HepG2 (cell line): ENCODE data around the gene PITHD1. TPM values are rescaled to one million over a fixed set of nuclear protein-coding genes. Genes with fewer than 3 reads are reported as not detected.
A peak's percentile ranks its signal among the peaks of the same experiment; 100 is the strongest.

Experiments
- AKAP8 ChIP-seq: sonication (generic); formaldehyde crosslinking; IDR thresholded peaks from 2 replicates; pipeline ENCODE4 v1.5.1; 2020; ENCODE audit warnings: mild to moderate bottlenecking, missing genetic modification reagents
- CBFB ChIP-seq: sonication (generic); formaldehyde crosslinking; IDR thresholded peaks from 2 replicates; pipeline ENCODE4 v1.4.0; 2020; ENCODE audit warnings: missing genetic modification reagents
- GTF2F1 ChIP-seq: fragments of 150-350 bp; IDR thresholded peaks from 2 replicates; pipeline ENCODE4 v1.6.1; 2014; ENCODE audit warnings: low read length
- HDAC2 ChIP-seq: sonication (generic); formaldehyde crosslinking; IDR thresholded peaks from 2 replicates; pipeline ENCODE4 v1.4.0; 2020; ENCODE audit warnings: missing genetic modification reagents
- HMG20A ChIP-seq: IDR thresholded peaks from 2 replicates; pipeline ENCODE4 v1.6.1; 2016; ENCODE audit warnings: borderline replicate concordance
- HNRNPUL1 ChIP-seq: fragments of 200-400 bp; formaldehyde crosslinking; IDR thresholded peaks from 2 replicates; pipeline ENCODE4 v1.6.1; 2017; ENCODE audit warnings: low read depth, mild to moderate bottlenecking, low read length, moderate library complexity
- MXI1 ChIP-seq: IDR thresholded peaks from 3 replicates; pipeline ENCODE4 v1.6.1; 2012; ENCODE audit warnings: low read depth, low read length, inconsistent platforms, borderline replicate concordance
- RAD21 ChIP-seq: fragments of 450-650 bp; formaldehyde crosslinking; IDR thresholded peaks from 2 replicates; pipeline ENCODE4 v1.5.0; 2020; ENCODE audit warnings: mild to moderate bottlenecking
- RARG ChIP-seq: sonication (generic); formaldehyde crosslinking; IDR thresholded peaks from 2 replicates; pipeline ENCODE4 v1.4.0; 2020; ENCODE audit warnings: low read depth, mild to moderate bottlenecking, missing genetic modification reagents
- RBM39 ChIP-seq: fragments of 200-400 bp; formaldehyde crosslinking; IDR thresholded peaks from one replicate; pipeline ENCODE4 v1.6.1; 2018; ENCODE audit warnings: antibody characterized with exemption, mild to moderate bottlenecking, low read depth, low read length; ENCODE audit not compliant: poor library complexity, severe bottlenecking
- SAFB2 ChIP-seq: sonication (generic); formaldehyde crosslinking; IDR thresholded peaks from 2 replicates; pipeline ENCODE4 v1.5.1; 2020; ENCODE audit warnings: missing genetic modification reagents, low read depth, mild to moderate bottlenecking, borderline replicate concordance
- SCMH1 ChIP-seq: sonication (generic); formaldehyde crosslinking; IDR thresholded peaks from 2 replicates; pipeline ENCODE4 v1.9.0; 2021; ENCODE audit warnings: missing genetic modification reagents, mild to moderate bottlenecking, borderline replicate concordance
- SKI ChIP-seq: fragments of 450-650 bp; IDR thresholded peaks from one replicate; pipeline ENCODE4 v1.6.1; 2018; ENCODE audit warnings: mild to moderate bottlenecking; ENCODE audit not compliant: partially characterized antibody
- SP140L ChIP-seq: sonication (generic); formaldehyde crosslinking; IDR thresholded peaks from 2 replicates; pipeline ENCODE4 v1.4.0; 2020; ENCODE audit warnings: missing genetic modification reagents, borderline replicate concordance
- SRSF1 ChIP-seq: fragments of 200-400 bp; formaldehyde crosslinking; optimal IDR thresholded peaks from 2 replicates; pipeline ENCODE3; 2017; ENCODE audit warnings: mild to moderate bottlenecking, low read depth, low read length, moderate library complexity
- TFDP1 ChIP-seq: IDR thresholded peaks from 2 replicates; pipeline ENCODE4 v1.6.1; 2016; ENCODE audit warnings: missing compliant biosample characterization, missing genetic modification reagents, borderline replicate concordance
- ZMAT3 ChIP-seq: sonication (generic); formaldehyde crosslinking; conservative IDR thresholded peaks from 2 replicates; pipeline ENCODE4 v1.7.0; 2021; ENCODE audit warnings: missing genetic modification reagents
- ZMYM2 ChIP-seq: sonication (generic); formaldehyde crosslinking; IDR thresholded peaks from 2 replicates; pipeline ENCODE4 v1.8.0; 2022; ENCODE audit warnings: mild to moderate bottlenecking, missing genetic modification reagents
- ZSCAN25 ChIP-seq: sonication (generic); formaldehyde crosslinking; IDR thresholded peaks from 2 replicates; pipeline ENCODE4 v1.8.0; 2022; ENCODE audit warnings: mild to moderate bottlenecking, missing genetic modification reagents
- polyA plus RNA-seq, 8 experiments: library from polyadenylated mRNA; depleted of rRNA in 3 of 8; stranded (reverse) in 7 of 8; unstranded in 1 of 8; fragments of >200 nt; fragmentation: Illumina TruSeq in 4 of 8; extraction: Trizol in 4 of 8; gene quantifications; 2 replicates each; pipeline versions ENCODE4 v1.2.1 to v1.2.3, GENCODE V29; 2011 to 2016; ENCODE audit warnings: low read depth in 4 of 8, missing spikeins in 1 of 8, mixed read lengths in 1 of 8; ENCODE audit not compliant: insufficient read depth in 1 of 8
- total RNA-seq, 5 experiments: library from RNA; depleted of rRNA; stranded (reverse); fragments of >200 nt; fragmentation: Illumina TruSeq; extraction: Trizol; gene quantifications; 2 replicates each; pipeline ENCODE4 v1.2.3, GENCODE V29; 2016; ENCODE audit warnings: low read depth in 1 of 5
- TF ChIP-seq, protein P1 (sequence below): sonication (generic); formaldehyde crosslinking; IDR thresholded peaks from 2 replicates; pipeline ENCODE4 v1.4.0; 2020; ENCODE audit warnings: missing genetic modification reagents, borderline replicate concordance
- TF ChIP-seq, protein P2 (sequence below): IDR thresholded peaks from 2 replicates; pipeline ENCODE4 v1.6.1; 2016; ENCODE audit warnings: control low read depth
- TF ChIP-seq, protein P3 (sequence below): sonication (generic); formaldehyde crosslinking; IDR thresholded peaks from 2 replicates; pipeline ENCODE4 v1.4.0; 2020; ENCODE audit warnings: missing genetic modification reagents

Gene PITHD1
- total and polyA plus RNA-seq, 2 of the 13 experiments (the other 11 are each of a cell fraction or from before 2014, with no cell fraction given), result 28.0 to 37.3 TPM

GRCh38 chr1:23809751-23810171, 31.5 kb downstream of the PITHD1 start (continued):
- TF ChIP-seq, protein P1, sequence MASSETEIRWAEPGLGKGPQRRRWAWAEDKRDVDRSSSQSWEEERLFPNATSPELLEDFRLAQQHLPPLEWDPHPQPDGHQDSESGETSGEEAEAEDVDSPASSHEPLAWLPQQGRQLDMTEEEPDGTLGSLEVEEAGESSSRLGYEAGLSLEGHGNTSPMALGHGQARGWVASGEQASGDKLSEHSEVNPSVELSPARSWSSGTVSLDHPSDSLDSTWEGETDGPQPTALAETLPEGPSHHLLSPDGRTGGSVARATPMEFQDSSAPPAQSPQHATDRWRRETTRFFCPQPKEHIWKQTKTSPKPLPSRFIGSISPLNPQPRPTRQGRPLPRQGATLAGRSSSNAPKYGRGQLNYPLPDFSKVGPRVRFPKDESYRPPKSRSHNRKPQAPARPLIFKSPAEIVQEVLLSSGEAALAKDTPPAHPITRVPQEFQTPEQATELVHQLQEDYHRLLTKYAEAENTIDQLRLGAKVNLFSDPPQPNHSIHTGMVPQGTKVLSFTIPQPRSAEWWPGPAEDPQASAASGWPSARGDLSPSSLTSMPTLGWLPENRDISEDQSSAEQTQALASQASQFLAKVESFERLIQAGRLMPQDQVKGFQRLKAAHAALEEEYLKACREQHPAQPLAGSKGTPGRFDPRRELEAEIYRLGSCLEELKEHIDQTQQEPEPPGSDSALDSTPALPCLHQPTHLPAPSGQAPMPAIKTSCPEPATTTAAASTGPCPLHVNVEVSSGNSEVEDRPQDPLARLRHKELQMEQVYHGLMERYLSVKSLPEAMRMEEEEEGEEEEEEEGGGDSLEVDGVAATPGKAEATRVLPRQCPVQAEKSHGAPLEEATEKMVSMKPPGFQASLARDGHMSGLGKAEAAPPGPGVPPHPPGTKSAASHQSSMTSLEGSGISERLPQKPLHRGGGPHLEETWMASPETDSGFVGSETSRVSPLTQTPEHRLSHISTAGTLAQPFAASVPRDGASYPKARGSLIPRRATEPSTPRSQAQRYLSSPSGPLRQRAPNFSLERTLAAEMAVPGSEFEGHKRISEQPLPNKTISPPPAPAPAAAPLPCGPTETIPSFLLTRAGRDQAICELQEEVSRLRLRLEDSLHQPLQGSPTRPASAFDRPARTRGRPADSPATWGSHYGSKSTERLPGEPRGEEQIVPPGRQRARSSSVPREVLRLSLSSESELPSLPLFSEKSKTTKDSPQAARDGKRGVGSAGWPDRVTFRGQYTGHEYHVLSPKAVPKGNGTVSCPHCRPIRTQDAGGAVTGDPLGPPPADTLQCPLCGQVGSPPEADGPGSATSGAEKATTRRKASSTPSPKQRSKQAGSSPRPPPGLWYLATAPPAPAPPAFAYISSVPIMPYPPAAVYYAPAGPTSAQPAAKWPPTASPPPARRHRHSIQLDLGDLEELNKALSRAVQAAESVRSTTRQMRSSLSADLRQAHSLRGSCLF (CRISPR knock-in tag), result no peak
- TF ChIP-seq GTF2F1, result no peak
- TF ChIP-seq RARG (CRISPR knock-in tag), result no peak
- no peak for TF ChIP-seq ZMAT3
- TF ChIP-seq, protein P2, sequence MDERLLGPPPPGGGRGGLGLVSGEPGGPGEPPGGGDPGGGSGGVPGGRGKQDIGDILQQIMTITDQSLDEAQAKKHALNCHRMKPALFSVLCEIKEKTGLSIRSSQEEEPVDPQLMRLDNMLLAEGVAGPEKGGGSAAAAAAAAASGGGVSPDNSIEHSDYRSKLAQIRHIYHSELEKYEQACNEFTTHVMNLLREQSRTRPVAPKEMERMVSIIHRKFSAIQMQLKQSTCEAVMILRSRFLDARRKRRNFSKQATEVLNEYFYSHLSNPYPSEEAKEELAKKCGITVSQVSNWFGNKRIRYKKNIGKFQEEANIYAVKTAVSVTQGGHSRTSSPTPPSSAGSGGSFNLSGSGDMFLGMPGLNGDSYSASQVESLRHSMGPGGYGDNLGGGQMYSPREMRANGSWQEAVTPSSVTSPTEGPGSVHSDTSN (CRISPR knock-in tag), result no peak
- TF ChIP-seq CBFB (CRISPR knock-in tag), result no peak
- TF ChIP-seq ZSCAN25 (CRISPR knock-in tag), result no peak
- TF ChIP-seq SCMH1 (CRISPR knock-in tag), result no peak
- peak; percentile 25; the same call in 1 of the 2 replicates for TF ChIP-seq HDAC2
- no peak for TF ChIP-seq SRSF1
- TF ChIP-seq SP140L (CRISPR knock-in tag), result no peak
- TF ChIP-seq RAD21, result peak; percentile 93
- TF ChIP-seq RBM39, result no peak
- no peak for TF ChIP-seq SAFB2 (CRISPR knock-in tag)
- no peak for TF ChIP-seq HNRNPUL1
- no peak for TF ChIP-seq AKAP8 (CRISPR knock-in tag)
- TF ChIP-seq SKI, result peak; percentile 45
- TF ChIP-seq, protein P3, sequence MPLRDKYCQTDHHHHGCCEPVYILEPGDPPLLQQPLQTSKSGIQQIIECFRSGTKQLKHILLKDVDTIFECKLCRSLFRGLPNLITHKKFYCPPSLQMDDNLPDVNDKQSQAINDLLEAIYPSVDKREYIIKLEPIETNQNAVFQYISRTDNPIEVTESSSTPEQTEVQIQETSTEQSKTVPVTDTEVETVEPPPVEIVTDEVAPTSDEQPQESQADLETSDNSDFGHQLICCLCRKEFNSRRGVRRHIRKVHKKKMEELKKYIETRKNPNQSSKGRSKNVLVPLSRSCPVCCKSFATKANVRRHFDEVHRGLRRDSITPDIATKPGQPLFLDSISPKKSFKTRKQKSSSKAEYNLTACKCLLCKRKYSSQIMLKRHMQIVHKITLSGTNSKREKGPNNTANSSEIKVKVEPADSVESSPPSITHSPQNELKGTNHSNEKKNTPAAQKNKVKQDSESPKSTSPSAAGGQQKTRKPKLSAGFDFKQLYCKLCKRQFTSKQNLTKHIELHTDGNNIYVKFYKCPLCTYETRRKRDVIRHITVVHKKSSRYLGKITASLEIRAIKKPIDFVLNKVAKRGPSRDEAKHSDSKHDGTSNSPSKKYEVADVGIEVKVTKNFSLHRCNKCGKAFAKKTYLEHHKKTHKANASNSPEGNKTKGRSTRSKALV (CRISPR knock-in tag), result no peak
- peak; percentile 52; the same call in 1 of the 2 replicates for TF ChIP-seq HMG20A (CRISPR knock-in tag)
- no peak for TF ChIP-seq TFDP1 (CRISPR knock-in tag)
- TF ChIP-seq ZMYM2 (CRISPR knock-in tag), result no peak
- peak; percentile 18; the same call in 1 of the 3 replicates for TF ChIP-seq MXI1
